Embryonic facial prominence (tissue), 1 donor: ENCODE data around the gene KIF21A.

Source experiments
- DNase-seq: peaks from one replicate; pipeline ENCODE4 v3.0.0-alpha.2; 2016; ENCODE audit errors: extremely low spot score

KIF21A gene

GRCh38 chr12:39392154-39392925 is 50.6 kb downstream of the KIF21A start:
- DNase-seq, result no peak

- DNase-seq, result no peak
Measured at GRCh38 chr12:39390752-39391151, 52.2 kb downstream of the KIF21A start.

GRCh38 chr12:39389399-39390150 is 53.3 kb downstream of the KIF21A start:
- DNase-seq, result no peak

GRCh38 chr12:39386335-39386734 is 56.6 kb downstream of the KIF21A start:
- no peak for DNase-seq

GRCh38 chr12:39383114-39383513 is 59.8 kb downstream of the KIF21A start:
- DNase-seq, result no peak

- DNase-seq, result no peak
Measured at GRCh38 chr12:39380090-39380489, 62.8 kb downstream of the KIF21A start.

GRCh38 chr12:39378341-39378740 is 64.6 kb downstream of the KIF21A start:
- DNase-seq, result no peak

- no peak for DNase-seq
Measured at GRCh38 chr12:39375206-39375808, 67.6 kb downstream of the KIF21A start.

GRCh38 chr12:39372929-39373328 is 70.0 kb downstream of the KIF21A start:
- DNase-seq, result no peak

- DNase-seq, result no peak
Measured at GRCh38 chr12:39372204-39372925, 70.6 kb downstream of the KIF21A start.

- DNase-seq, result no peak
Measured at GRCh38 chr12:39369756-39370155, 73.2 kb downstream of the KIF21A start.

- no peak for DNase-seq
Measured at GRCh38 chr12:39368891-39369290, 74.0 kb downstream of the KIF21A start.

- no peak for DNase-seq
Measured at GRCh38 chr12:39368096-39368495, 74.8 kb downstream of the KIF21A start.

- no peak for DNase-seq
Measured at GRCh38 chr12:39367494-39367893, 75.4 kb downstream of the KIF21A start.

- no peak for DNase-seq
Measured at GRCh38 chr12:39365364-39366001, 77.4 kb downstream of the KIF21A start.

- DNase-seq, result no peak
Measured at GRCh38 chr12:39364196-39364595, 78.7 kb downstream of the KIF21A start.

GRCh38 chr12:39359645-39360044 is 83.3 kb downstream of the KIF21A start:
- no peak for DNase-seq

GRCh38 chr12:39357041-39357440 is 85.9 kb downstream of the KIF21A start:
- DNase-seq, result no peak

GRCh38 chr12:39355841-39356240 is 87.1 kb downstream of the KIF21A start:
- no peak for DNase-seq

GRCh38 chr12:39354955-39355354 is 88.0 kb downstream of the KIF21A start:
- no peak for DNase-seq

- no peak for DNase-seq
Measured at GRCh38 chr12:39352471-39353017, 90.4 kb downstream of the KIF21A start.
